Epithelial cell of esophagus (primary cell): ENCODE data around the gene JAZF1.
A peak's percentile ranks its signal among the peaks of the same experiment; 100 is the strongest.

Experiments used
- DNase-seq: peaks from one replicate; pipeline ENCODE4 v3.0.0; 2010; ENCODE audit warnings: low read depth
- H3K4me3 ChIP-seq: 2 replicates; pipeline ENCODE4 v1.5.1; 2011; ENCODE audit warnings: mild to moderate bottlenecking, low read length, control low read depth
- CTCF ChIP-seq: IDR thresholded peaks from 2 replicates; pipeline ENCODE4 v1.5.1; 2011; ENCODE audit warnings: low read depth, mild to moderate bottlenecking, low read length, control low read depth, inconsistent platforms; ENCODE audit not compliant: insufficient read depth; ENCODE audit errors: missing control alignments

Gene JAZF1

GRCh38 chr7:28029051-28029450 lies 151.5 kb downstream of the JAZF1 start:
- DNase-seq = peak; percentile 22
- TF ChIP-seq CTCF = no peak
- H3K4me3 ChIP-seq = no peak overlapping the region

- no peak for TF ChIP-seq CTCF
- H3K4me3 ChIP-seq = no peak overlapping the region
- DNase-seq = no peak
Measured at GRCh38 chr7:28028471-28028870, 152.1 kb downstream of the JAZF1 start.

- no peak for DNase-seq
- no peak for TF ChIP-seq CTCF
- H3K4me3 ChIP-seq = no peak overlapping the region
Measured at GRCh38 chr7:28026237-28026636, 154.4 kb downstream of the JAZF1 start.

GRCh38 chr7:28024786-28025334 lies 155.7 kb downstream of the JAZF1 start:
- no peak for DNase-seq
- no peak overlapping the region for H3K4me3 ChIP-seq
- no peak for TF ChIP-seq CTCF

- peak; percentile 90 for TF ChIP-seq CTCF
- no peak overlapping the region for H3K4me3 ChIP-seq
- peak; percentile 85 for DNase-seq
Measured at GRCh38 chr7:28020302-28020940, 160.2 kb downstream of the JAZF1 start.

- TF ChIP-seq CTCF = no peak
- DNase-seq = no peak
- no peak overlapping the region for H3K4me3 ChIP-seq
Measured at GRCh38 chr7:28018856-28019465, 161.6 kb downstream of the JAZF1 start.
